Karpas-422 (cell line): ENCODE measurements around the gene KLF3. TPM values are rescaled to one million over a fixed set of nuclear protein-coding genes. Genes with fewer than 3 reads are reported as not detected.

Experiments
- DNase-seq: peaks from one replicate; pipeline ENCODE4 v3.0.0-alpha.2; 2015
- H2AFZ ChIP-seq: fragments of 200-600 bp; sonication (generic); 2 replicates; pipeline ENCODE4 v1.6.1; 2014; ENCODE audit warnings: antibody characterized with exemption, low read length, mixed read lengths
- H3K27ac ChIP-seq: fragments of 200-600 bp; sonication (generic); 2 replicates; pipeline ENCODE4 v1.5.1; 2014; ENCODE audit warnings: mild to moderate bottlenecking, low read length, moderate library complexity
- H3K27me3 ChIP-seq: fragments of 200-600 bp; sonication (generic); 2 replicates; pipeline ENCODE4 v1.6.1; 2014; ENCODE audit warnings: low read length, mixed read lengths
- H3K36me3 ChIP-seq: fragments of 200-600 bp; sonication (generic); 2 replicates; pipeline ENCODE4 v1.6.1; 2014; ENCODE audit warnings: low read length, mixed read lengths; ENCODE audit not compliant: insufficient read depth
- H3K4me1 ChIP-seq: fragments of 200-600 bp; sonication (generic); 2 replicates; pipeline ENCODE4 v1.6.1; 2014; ENCODE audit warnings: mild to moderate bottlenecking, low read length, mixed read lengths
- H3K4me2 ChIP-seq: fragments of 200-600 bp; sonication (generic); 2 replicates; pipeline ENCODE4 v1.6.1; 2014; ENCODE audit warnings: low read length, low read depth, mild to moderate bottlenecking; ENCODE audit not compliant: poor library complexity, severe bottlenecking
- H3K4me3 ChIP-seq: fragments of 200-600 bp; sonication (generic); 2 replicates; pipeline ENCODE4 v1.5.1; 2014; ENCODE audit warnings: mild to moderate bottlenecking, antibody characterized with exemption, low read length, mixed read lengths
- H3K79me2 ChIP-seq: fragments of 200-600 bp; sonication (generic); 2 replicates; pipeline ENCODE4 v1.6.1; 2014; ENCODE audit warnings: mild to moderate bottlenecking, low read length, mixed read lengths
- H3K9ac ChIP-seq: fragments of 200-600 bp; sonication (generic); 2 replicates; pipeline ENCODE4 v1.6.0; 2014; ENCODE audit warnings: low read length
- H3K9me2 ChIP-seq: fragments of 200-600 bp; sonication (generic), shearing (Covaris generic); replicated peaks from 2 replicates; pipeline ENCODE4 v1.6.0; 2014; ENCODE audit warnings: mild to moderate bottlenecking, low read length, moderate library complexity; ENCODE audit not compliant: insufficient read depth
- H3K9me3 ChIP-seq: fragments of 300-700, 200-600 bp; sonication (generic); 2 replicates; pipeline ENCODE4 v1.6.1; 2014; ENCODE audit warnings: low read length, mixed read lengths
- H4K20me1 ChIP-seq: fragments of 200-600 bp; sonication (generic); 2 replicates; pipeline ENCODE4 v1.6.1; 2014; ENCODE audit warnings: mild to moderate bottlenecking, antibody characterized with exemption, low read length, low read depth; ENCODE audit not compliant: insufficient read depth
- total RNA-seq: library from RNA; depleted of rRNA; stranded (reverse); fragments of >200 nt; shearing (Covaris generic); gene quantifications from 2 replicates; pipeline ENCODE4 v1.2.3, GENCODE V29; 2014; ENCODE audit warnings: low replicate concordance

KLF3 gene
- total RNA-seq, 1 experiment from 2014 or later = not detected

DNA sequence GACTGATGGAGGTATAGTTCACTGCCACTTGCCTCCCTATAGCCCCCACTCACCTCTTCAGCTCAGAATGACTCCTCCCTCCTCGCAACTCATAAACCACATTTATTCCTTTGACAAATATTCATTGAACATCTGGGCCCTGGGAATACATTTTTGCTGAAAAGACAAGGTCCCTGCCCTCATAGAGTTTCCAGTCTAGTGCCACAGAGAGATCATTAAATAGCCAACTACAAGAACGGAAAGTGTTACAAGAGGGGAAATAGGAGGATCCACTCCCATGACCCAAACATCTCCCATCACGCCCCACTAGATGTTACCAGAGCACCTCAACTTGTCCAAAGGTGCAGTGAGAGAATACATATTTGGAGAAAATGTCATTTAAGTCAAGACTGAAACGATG lies 3.2 kb upstream of the KLF3 start:
- Histone ChIP-seq H2AFZ (no peak overlapping the region), H3K4me3 (no peak overlapping the region), H3K9ac (no peak overlapping the region), H3K4me1 (peaks cover 9% of the 10 kb centered on the region), H3K36me3 (no peaks in the 10 kb centered on the region), H3K79me2 (no peaks in the 10 kb centered on the region), H3K4me2 (no peak overlapping the region), H3K9me3 (no peaks in the 10 kb centered on the region), H3K27ac (no peak overlapping the region), H4K20me1 (no peaks in the 10 kb centered on the region), H3K9me2 (no peaks in the 10 kb centered on the region), H3K27me3 (no peaks in the 10 kb centered on the region)
- no peak for DNase-seq

DNA sequence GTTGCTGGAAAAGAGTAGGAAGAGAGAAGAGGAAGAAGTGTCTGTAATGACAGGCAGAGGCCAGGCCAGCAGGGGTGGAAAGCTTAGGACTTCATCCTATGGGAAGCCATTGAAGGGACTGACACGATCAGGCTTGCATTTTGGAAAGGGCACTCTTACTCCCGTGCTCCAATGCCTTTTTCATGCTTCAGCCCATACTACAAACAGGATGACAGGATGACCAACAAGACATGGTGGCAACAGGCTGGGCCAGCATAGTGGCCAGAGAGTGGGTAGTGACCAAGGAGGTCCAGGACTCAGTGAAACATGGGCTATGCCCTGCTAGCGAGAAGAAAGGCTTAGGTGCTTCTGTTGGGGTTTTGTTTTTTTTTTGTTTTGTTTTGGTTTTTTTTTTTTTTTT lies 2.6 kb upstream of the KLF3 start:
- no peaks in the 10 kb centered on the region for H4K20me1 ChIP-seq
- H3K27ac ChIP-seq = no peak overlapping the region

DNA sequence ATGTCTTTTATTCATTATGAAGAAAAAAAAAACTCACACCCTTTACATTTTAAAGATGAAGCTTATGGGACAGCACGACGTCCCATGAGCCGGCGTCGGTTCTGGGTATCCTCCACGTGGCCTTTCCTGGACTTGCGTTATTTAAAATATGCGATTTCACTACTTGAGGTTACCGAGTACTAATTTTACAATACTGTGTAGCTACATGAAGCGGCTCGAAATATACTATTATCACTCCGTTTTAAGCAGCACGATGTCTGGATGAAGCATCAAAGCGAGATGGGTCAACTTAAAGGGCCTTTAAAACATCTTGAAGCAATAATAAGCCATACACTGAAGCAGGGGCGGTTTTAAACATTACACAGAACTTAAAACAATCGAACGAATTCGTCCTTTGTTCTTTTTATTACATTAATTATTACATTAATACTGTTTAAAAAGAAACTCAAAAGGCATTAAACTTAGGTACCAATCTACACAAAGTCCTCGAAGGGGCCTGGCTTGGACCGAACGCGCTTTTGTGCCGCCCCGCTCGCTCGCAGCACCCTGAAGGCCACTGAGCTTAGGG lies 1.4 kb upstream of the KLF3 start:
- Histone ChIP-seq H3K4me2 (peak overlapping the region; percentile 65), H3K9me2 (no peaks in the 10 kb centered on the region), H3K4me3 (peak overlapping the region; percentile 68), H2AFZ (peak overlapping the region; percentile 72; the same call in 1 of the 2 replicates), H3K36me3 (no peaks in the 10 kb centered on the region), H3K9me3 (no peaks in the 10 kb centered on the region), H3K9ac (peak overlapping the region; percentile 47), H3K79me2 (no peaks in the 10 kb centered on the region), H3K27ac (no peak overlapping the region), H3K4me1 (peaks cover 9% of the 10 kb centered on the region), H3K27me3 (no peaks in the 10 kb centered on the region), H4K20me1 (no peaks in the 10 kb centered on the region)
- DNase-seq = no peak

More for the DNA sequence above, 2.6 kb upstream of the KLF3 start:
- no peak for DNase-seq
- H2AFZ ChIP-seq = no peak overlapping the region
- H3K36me3 ChIP-seq = no peaks in the 10 kb centered on the region
- H3K27me3 ChIP-seq = no peaks in the 10 kb centered on the region
- H3K9me2 ChIP-seq = no peaks in the 10 kb centered on the region
- no peak overlapping the region for H3K4me2 ChIP-seq
- no peak overlapping the region for H3K9ac ChIP-seq
- peaks cover 9% of the 10 kb centered on the region for H3K4me1 ChIP-seq
- H3K9me3 ChIP-seq = no peaks in the 10 kb centered on the region
- H3K79me2 ChIP-seq = no peaks in the 10 kb centered on the region
- H3K4me3 ChIP-seq = no peak overlapping the region

DNA sequence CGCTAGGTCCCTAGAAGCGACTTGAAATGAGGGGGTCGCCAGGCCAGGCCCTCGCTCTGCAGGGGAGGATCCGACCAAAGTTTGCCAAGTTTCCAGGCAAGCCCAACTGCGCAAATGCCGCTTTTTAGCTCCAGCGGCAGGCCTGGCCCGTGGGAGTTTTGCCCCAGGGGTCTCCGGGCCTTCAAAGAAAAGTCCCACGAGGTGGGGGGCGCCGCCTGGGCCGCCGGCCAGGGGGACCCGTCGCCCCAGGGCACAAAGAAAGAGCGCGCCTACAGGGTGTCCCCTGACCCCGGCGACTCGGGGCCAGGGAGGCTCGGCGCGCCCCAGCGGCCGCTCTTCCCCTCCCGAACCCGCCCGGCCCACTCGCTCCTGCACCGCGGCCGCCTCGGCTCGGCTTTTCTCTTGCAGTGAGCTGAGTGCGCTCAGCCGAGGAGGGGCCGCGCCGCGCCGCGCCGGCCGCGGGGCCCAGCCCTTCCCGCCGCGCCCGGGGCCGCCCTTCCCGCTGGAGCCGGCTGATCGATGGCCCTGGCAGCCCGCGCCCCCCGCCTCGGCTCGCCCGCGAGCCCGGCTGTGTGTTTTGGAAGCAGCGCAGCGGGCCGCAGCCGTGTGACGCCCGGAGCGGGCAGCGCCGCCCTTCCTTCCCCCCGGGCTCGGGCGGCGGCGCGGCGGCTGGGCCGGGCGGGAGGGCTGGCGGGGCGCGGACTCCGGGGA lies 754 bp upstream of the KLF3 start:
- Histone ChIP-seq H3K9ac (peak overlapping the region; percentile 47), H3K4me1 (peaks cover 9% of the 10 kb centered on the region), H3K9me3 (no peaks in the 10 kb centered on the region), H3K4me3 (peak overlapping the region; percentile 68), H3K27me3 (no peaks in the 10 kb centered on the region), H3K27ac (no peak overlapping the region), H3K9me2 (no peaks in the 10 kb centered on the region), H2AFZ (peak overlapping the region; percentile 72; the same call in 1 of the 2 replicates), H3K36me3 (no peaks in the 10 kb centered on the region), H3K4me2 (peak overlapping the region; percentile 65), H3K79me2 (no peaks in the 10 kb centered on the region), H4K20me1 (no peaks in the 10 kb centered on the region)
- DNase-seq = peak; percentile 66

DNA sequence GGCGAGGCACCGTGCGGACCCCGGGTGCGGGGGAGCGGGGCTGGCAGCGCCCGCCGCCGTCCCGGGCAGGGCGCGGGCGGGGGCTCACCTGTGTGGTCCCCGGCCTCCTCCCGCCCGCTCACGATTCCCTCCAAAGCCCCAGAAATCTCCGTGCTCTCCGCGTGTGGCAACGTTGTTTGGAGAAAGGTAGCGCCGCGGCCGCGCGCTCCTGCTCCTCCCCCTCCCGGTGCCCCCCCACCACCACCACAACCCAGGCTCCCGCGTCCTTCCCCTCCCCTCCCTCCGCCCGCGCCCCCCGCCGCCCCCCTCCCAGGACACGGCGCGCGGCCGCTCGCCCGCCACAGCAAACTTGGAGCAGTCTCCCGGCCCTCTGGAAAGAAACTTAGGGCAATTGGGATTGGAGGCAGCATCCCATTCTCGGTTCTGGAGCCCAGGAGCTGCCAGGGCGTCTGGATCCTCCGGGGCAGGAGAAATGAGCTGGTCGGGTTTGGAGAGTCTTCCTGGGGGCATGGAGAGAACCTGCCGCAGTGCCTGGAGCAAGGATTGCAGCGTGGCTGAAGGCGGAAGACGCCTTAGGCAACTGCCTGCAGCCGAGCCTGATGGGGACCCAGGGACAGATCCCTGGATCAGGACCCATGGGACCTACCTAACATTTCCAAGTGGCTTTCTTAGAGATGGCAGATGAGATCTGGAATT lies 855 bp downstream of the KLF3 start:
- Histone ChIP-seq H3K9ac (no peak overlapping the region), H3K27ac (no peak overlapping the region), H3K9me2 (no peaks in the 10 kb centered on the region), H4K20me1 (no peaks in the 10 kb centered on the region), H3K4me2 (peak overlapping the region; percentile 64), H3K27me3 (no peaks in the 10 kb centered on the region), H3K4me3 (peak overlapping the region; percentile 60), H3K4me1 (peaks cover 9% of the 10 kb centered on the region), H3K79me2 (no peaks in the 10 kb centered on the region), H3K9me3 (no peaks in the 10 kb centered on the region), H2AFZ (no peak overlapping the region), H3K36me3 (no peaks in the 10 kb centered on the region)
- no peak for DNase-seq

DNA sequence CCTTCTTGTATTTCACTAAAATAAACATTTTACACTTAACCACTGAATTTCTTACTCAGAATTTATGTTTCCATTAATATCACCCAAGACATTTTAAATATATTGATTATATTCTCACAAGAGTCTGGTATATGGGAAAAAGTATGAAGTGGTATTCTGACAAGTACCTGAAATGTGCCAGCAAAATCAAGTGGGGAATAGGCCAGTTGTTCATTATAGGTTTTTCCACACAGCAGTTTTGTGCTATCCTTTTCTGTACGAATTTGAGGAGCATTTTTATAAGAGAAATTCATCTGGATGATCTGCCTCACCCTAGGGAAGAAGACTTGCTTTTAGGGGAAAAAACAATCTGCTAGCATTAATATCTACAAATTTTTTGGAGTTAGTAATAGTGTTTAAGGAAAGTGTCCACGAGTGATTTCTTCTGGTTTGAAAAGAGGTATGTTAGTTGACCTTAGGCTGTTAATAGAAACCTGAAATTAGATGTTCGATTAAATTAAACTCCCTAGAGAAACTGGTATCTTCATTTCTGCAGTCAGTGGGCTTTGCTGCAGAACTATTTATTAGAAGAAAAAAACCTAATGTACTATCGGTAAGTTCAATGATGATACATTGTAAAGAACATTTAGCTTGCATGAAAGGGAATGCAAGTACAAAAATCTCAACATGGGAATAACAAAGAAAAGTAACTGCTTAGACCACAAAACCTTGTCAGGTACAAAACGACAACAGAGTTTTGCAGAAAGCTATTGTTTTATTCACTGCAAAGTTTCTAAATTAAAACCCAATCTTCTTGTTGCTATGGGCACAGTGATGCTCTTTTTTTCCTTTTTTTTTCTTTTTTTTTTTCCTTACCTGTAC lies 1.8 kb downstream of the KLF3 start:
- peaks cover 9% of the 10 kb centered on the region for H3K4me1 ChIP-seq
- no peak overlapping the region for H3K27ac ChIP-seq
- no peaks in the 10 kb centered on the region for H3K9me2 ChIP-seq
- no peak for DNase-seq
- no peak overlapping the region for H2AFZ ChIP-seq
- H3K4me3 ChIP-seq = no peak overlapping the region
- no peak overlapping the region for H3K9ac ChIP-seq
- H3K4me2 ChIP-seq = no peak overlapping the region
- no peaks in the 10 kb centered on the region for H3K9me3 ChIP-seq
- no peaks in the 10 kb centered on the region for H4K20me1 ChIP-seq
- no peaks in the 10 kb centered on the region for H3K27me3 ChIP-seq
- no peaks in the 10 kb centered on the region for H3K79me2 ChIP-seq
- no peaks in the 10 kb centered on the region for H3K36me3 ChIP-seq

DNA sequence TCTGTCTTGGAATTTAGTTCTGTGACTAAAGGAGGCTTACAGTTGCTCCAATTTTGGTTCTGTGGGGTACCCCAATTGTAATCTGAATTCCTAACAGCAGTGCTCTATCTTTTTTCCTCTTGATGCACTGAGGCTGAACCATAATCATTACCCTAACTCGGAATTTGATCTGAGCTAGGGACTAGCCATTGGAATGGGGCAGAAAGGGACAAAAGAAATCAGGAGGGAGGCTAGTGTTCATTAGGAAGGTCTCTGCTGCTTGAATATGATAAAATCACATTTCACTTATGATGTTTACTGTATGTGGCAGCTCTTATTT lies 2.7 kb downstream of the KLF3 start:
- H3K36me3 ChIP-seq = no peaks in the 10 kb centered on the region
- no peak for DNase-seq
- no peak overlapping the region for H3K9ac ChIP-seq
- H3K27ac ChIP-seq = no peak overlapping the region
- no peaks in the 10 kb centered on the region for H3K9me3 ChIP-seq
- H3K4me1 ChIP-seq = peaks cover 9% of the 10 kb centered on the region
- H3K27me3 ChIP-seq = no peaks in the 10 kb centered on the region
- H3K4me2 ChIP-seq = no peak overlapping the region
- no peaks in the 10 kb centered on the region for H3K9me2 ChIP-seq
- H2AFZ ChIP-seq = no peak overlapping the region
- H3K4me3 ChIP-seq = no peak overlapping the region
- no peaks in the 10 kb centered on the region for H4K20me1 ChIP-seq
- no peaks in the 10 kb centered on the region for H3K79me2 ChIP-seq
